NCI-H2081 (cell line): Measurements from ENCODE around the gene CAPZA3.
"Not testable (repeated sequence)": the region's sequence is repeated elsewhere in the genome, so short reads cannot be mapped to it uniquely, and the experiment has no call there.

Source experiments
- DNase-seq, 2 experiments: peaks; one replicate each; lab custom pipeline; 2025; lab: John Stamatoyannopoulos, UW

Gene CAPZA3

DNA sequence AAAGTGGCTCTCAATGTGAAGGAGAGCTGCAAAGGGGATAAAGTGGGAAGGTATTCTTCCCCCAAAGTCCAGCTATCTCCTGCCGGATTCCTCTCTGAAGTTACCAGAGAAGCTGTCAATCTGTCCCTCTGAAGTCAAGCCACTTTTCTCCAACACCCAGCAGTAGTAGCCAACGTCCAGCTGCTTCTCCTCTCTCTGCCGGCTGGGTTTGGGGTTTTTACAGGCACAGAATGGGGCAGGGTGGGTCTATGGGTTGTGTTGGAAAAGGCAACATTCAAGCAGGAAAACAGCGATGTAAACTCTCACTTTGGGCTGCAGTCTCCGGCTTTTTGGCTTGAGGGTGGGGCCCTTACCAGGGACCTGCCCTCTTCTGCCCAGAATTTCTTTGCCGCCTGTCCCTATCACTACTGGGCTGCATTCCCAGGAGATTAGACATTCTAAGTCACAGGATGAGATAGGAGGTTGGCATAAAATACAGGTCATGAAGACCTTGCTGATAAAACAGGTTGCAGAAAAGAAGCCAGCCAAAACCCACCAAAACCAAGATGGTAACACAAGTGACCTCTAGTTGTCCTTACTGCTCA, 16.3 kb downstream of the CAPZA3 start:
- no peak for DNase-seq

DNA sequence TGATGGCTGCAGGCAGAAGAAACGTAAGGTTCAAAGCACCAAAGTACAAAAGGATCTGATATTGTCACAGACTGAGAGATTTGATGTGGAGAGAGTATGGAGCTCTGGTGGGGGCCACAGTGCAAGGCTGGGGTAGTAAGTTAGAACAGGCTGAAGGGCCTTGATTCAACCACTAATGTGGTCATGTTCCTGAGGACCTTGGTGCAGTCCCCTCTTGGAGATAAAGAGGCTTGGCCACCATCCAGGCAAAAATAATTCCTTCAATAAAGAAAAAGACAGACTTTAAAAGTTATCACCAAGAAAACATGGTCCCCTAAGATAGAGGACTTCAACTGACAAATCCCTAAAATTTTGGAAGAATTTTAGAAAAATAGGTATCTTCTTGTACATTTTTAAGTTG, 17.4 kb downstream of the CAPZA3 start:
- no peak for DNase-seq

DNA sequence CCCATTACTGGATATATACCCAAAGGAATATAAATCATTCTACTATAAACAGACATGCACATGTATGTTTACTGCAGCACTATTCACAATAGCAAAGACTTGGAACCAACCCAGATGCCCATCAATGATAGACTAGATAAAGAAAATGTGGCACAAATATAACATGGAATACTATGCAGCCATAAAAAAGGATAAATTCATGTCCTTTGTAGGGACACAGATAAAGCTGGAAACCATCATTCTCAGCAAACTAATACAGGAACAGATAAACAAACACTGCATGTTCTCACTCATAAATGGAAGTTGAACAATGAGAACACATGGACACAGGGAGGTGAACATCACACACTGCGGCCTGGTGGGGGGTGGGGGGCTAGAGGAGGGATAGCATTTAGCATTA, 28.6 kb downstream of the CAPZA3 start:
- not testable (repeated sequence) for DNase-seq

- DNase-seq, result no peak
Measured at GRCh38 chr12:18782827-18783226, 44.9 kb downstream of the CAPZA3 start.

GRCh38 chr12:18785465-18785864, 47.5 kb downstream of the CAPZA3 start:
- DNase-seq, result not testable (repeated sequence)
